GM12874 (cell line): Measurements from ENCODE around the gene SLC24A4.

Source experiments
- CTCF ChIP-seq: IDR thresholded peaks from 2 replicates; pipeline ENCODE4 v1.5.1; 2011; ENCODE audit warnings: low read depth, mild to moderate bottlenecking, control low read depth, low read length, moderate library complexity; ENCODE audit not compliant: insufficient read depth

Gene SLC24A4

GRCh38 chr14:92323011-92323915 is at the start of gene SLC24A4:
TSS of gene SLC24A4 (plus strand) at chr14:92323165. CDS start at chr14:92323831, 666 bp downstream.
- no peak for TF ChIP-seq CTCF

GRCh38 chr14:92273166-92273565 is 49.8 kb upstream of the SLC24A4 start:
- no peak for TF ChIP-seq CTCF

- TF ChIP-seq CTCF, result no peak
Observed at GRCh38 chr14:92274055-92274454, 48.9 kb upstream of the SLC24A4 start.

- no peak for TF ChIP-seq CTCF
Observed at GRCh38 chr14:92276074-92276473, 46.9 kb upstream of the SLC24A4 start.

GRCh38 chr14:92277031-92277430 is 45.9 kb upstream of the SLC24A4 start:
- TF ChIP-seq CTCF, result no peak

GRCh38 chr14:92280554-92281262 is 42.3 kb upstream of the SLC24A4 start:
- no peak for TF ChIP-seq CTCF

GRCh38 chr14:92282669-92283068 is 40.3 kb upstream of the SLC24A4 start:
- no peak for TF ChIP-seq CTCF
